HEK293 (cell line): ENCODE data around the gene YIPF5.

Experiments used
- CTCF ChIA-PET: fragments of 350-600 bp; formaldehyde crosslinking; extraction: SDS; loops from one replicate; lab custom pipeline; 2021; ENCODE audit warnings: antibody characterized with exemption; lab: Yijun Ruan, JAX
- POLR2A ChIA-PET: fragments of 300-600 bp; formaldehyde crosslinking; extraction: SDS; loops from one replicate; lab custom pipeline; 2020; ENCODE audit warnings: antibody characterized with exemption, inconsistent platforms; lab: Yijun Ruan, JAX
- H3K27ac ChIP-seq: fragments of 200-500 bp; sonication (Bioruptor generic); 2 replicates; pipeline ENCODE4 v1.5.1; 2014; ENCODE audit warnings: low read depth, low read length, control low read depth, inconsistent platforms; ENCODE audit errors: extremely low read depth
- H3K36me3 ChIP-seq, 2 experiments: fragments of 200-500 bp in 1 of 2; sonication (Bioruptor generic) in 1 of 2; 1 replicate in 1 of 2; 2 replicates in 1 of 2; pipeline ENCODE4 v1.5.1; 2014 to 2017; ENCODE audit warnings: inconsistent platforms in 2 of 2, low read length in 2 of 2; ENCODE audit not compliant: control insufficient read depth in 2 of 2, insufficient read depth in 1 of 2
- H3K4me1 ChIP-seq: fragments of 200-500 bp; sonication (Bioruptor generic); 2 replicates; pipeline ENCODE4 v1.5.1; 2014; ENCODE audit warnings: mild to moderate bottlenecking, low read length, inconsistent platforms; ENCODE audit not compliant: control insufficient read depth, insufficient read depth
- H3K4me3 ChIP-seq: 2 replicates; pipeline ENCODE4 v1.5.1; 2011; ENCODE audit warnings: low read depth, mild to moderate bottlenecking, control low read depth, low read length, moderate library complexity
- H3K9me3 ChIP-seq: fragments of 200-500 bp; sonication (Bioruptor generic); 2 replicates; pipeline ENCODE4 v1.5.1; 2014; ENCODE audit warnings: low read depth, low read length, inconsistent platforms; ENCODE audit not compliant: control insufficient read depth, insufficient read depth
- FEZF1 ChIP-seq: fragments of 450-650 bp; formaldehyde crosslinking; IDR thresholded peaks from 2 replicates; pipeline ENCODE4 v1.5.1; 2016; ENCODE audit warnings: missing biosample characterization, missing genetic modification characterization
- IKZF3 ChIP-seq: fragments of 450-650 bp; IDR thresholded peaks from 2 replicates; pipeline ENCODE4 v1.5.0; 2018; ENCODE audit warnings: missing biosample characterization, mild to moderate bottlenecking, missing genetic modification characterization, moderate library complexity
- KLF1 ChIP-seq: fragments of 450-650 bp; formaldehyde crosslinking; IDR thresholded peaks from 2 replicates; pipeline ENCODE4 v1.5.1; 2016; ENCODE audit warnings: missing biosample characterization, missing genetic modification characterization
- KLF10 ChIP-seq: fragments of 450-650 bp; IDR thresholded peaks from 2 replicates; pipeline ENCODE4 v1.5.1; 2018; ENCODE audit warnings: missing biosample characterization, mild to moderate bottlenecking, missing genetic modification characterization
- OSR2 ChIP-seq: fragments of 450-650 bp; formaldehyde crosslinking; IDR thresholded peaks from 2 replicates; pipeline ENCODE4 v1.5.1; 2016; ENCODE audit warnings: missing biosample characterization, missing genetic modification characterization
- SCRT1 ChIP-seq: fragments of 450-650 bp; formaldehyde crosslinking; IDR thresholded peaks from 2 replicates; pipeline ENCODE4 v1.5.1; 2016; ENCODE audit warnings: missing biosample characterization, missing genetic modification characterization, borderline replicate concordance
- SETDB1 ChIP-seq: IDR thresholded peaks from one replicate; pipeline ENCODE4 v1.6.1; 2017; ENCODE audit warnings: mild to moderate bottlenecking, low read length, moderate library complexity, mixed read lengths; ENCODE audit not compliant: insufficient read length
- SP7 ChIP-seq: fragments of 450-650 bp; formaldehyde crosslinking; IDR thresholded peaks from 2 replicates; pipeline ENCODE4 v1.5.1; 2016; ENCODE audit warnings: missing biosample characterization, missing genetic modification characterization
- TSHZ1 ChIP-seq: fragments of 450-650 bp; formaldehyde crosslinking; IDR thresholded peaks from 2 replicates; pipeline ENCODE4 v1.5.1; 2016; ENCODE audit warnings: missing biosample characterization, missing genetic modification characterization, borderline replicate concordance
- ZBTB21 ChIP-seq: fragments of 450-650 bp; formaldehyde crosslinking; IDR thresholded peaks from 2 replicates; pipeline ENCODE4 v1.5.1; 2017; ENCODE audit warnings: missing biosample characterization, missing genetic modification characterization
- ZBTB7A ChIP-seq: fragments of 450-650 bp; formaldehyde crosslinking; IDR thresholded peaks from 2 replicates; pipeline ENCODE4 v1.5.1; 2016; ENCODE audit warnings: low read depth, missing biosample characterization, missing genetic modification characterization
- ZEB2 ChIP-seq: fragments of 450-650 bp; formaldehyde crosslinking; IDR thresholded peaks from 2 replicates; pipeline ENCODE4 v1.5.1; 2016; ENCODE audit warnings: missing biosample characterization, missing genetic modification characterization
- ZFP69B ChIP-seq: fragments of 450-650 bp; formaldehyde crosslinking; IDR thresholded peaks from 2 replicates; pipeline ENCODE4 v1.5.1; 2016; ENCODE audit warnings: missing biosample characterization, missing genetic modification characterization
- ZNF112 ChIP-seq: fragments of 450-650 bp; formaldehyde crosslinking; IDR thresholded peaks from 2 replicates; pipeline ENCODE4 v1.5.0; 2017; ENCODE audit warnings: missing biosample characterization, missing genetic modification characterization
- ZNF174 ChIP-seq: fragments of 450-650 bp; formaldehyde crosslinking; IDR thresholded peaks from 2 replicates; pipeline ENCODE4 v1.5.0; 2017; ENCODE audit warnings: missing biosample characterization, mild to moderate bottlenecking, missing genetic modification characterization
- ZNF366 ChIP-seq: fragments of 450-650 bp; formaldehyde crosslinking; conservative IDR thresholded peaks from 2 replicates; pipeline ENCODE4 v1.5.1; 2016; ENCODE audit warnings: missing biosample characterization, missing genetic modification characterization
- ZNF501 ChIP-seq: fragments of 450-650 bp; formaldehyde crosslinking; IDR thresholded peaks from 2 replicates; pipeline ENCODE4 v1.5.1; 2016; ENCODE audit warnings: missing biosample characterization, missing genetic modification characterization
- ZNF530 ChIP-seq: fragments of 450-650 bp; formaldehyde crosslinking; IDR thresholded peaks from 2 replicates; pipeline ENCODE4 v1.5.1; 2016; ENCODE audit warnings: low read depth, missing biosample characterization, missing genetic modification characterization
- ZNF561 ChIP-seq: fragments of 450-650 bp; IDR thresholded peaks from 2 replicates; pipeline ENCODE4 v1.5.1; 2018; ENCODE audit warnings: missing biosample characterization, missing genetic modification characterization, borderline replicate concordance
- ZNF623 ChIP-seq: fragments of 450-650 bp; formaldehyde crosslinking; IDR thresholded peaks from 2 replicates; pipeline ENCODE4 v1.5.1; 2016; ENCODE audit warnings: missing biosample characterization, missing genetic modification characterization
- ZNF629 ChIP-seq: fragments of 450-650 bp; formaldehyde crosslinking; IDR thresholded peaks from 2 replicates; pipeline ENCODE4 v1.5.1; 2017; ENCODE audit warnings: missing biosample characterization, missing genetic modification characterization
- ZNF837 ChIP-seq: fragments of 450-650 bp; formaldehyde crosslinking; IDR thresholded peaks from 2 replicates; pipeline ENCODE4 v1.5.1; 2016; ENCODE audit warnings: missing biosample characterization, missing genetic modification characterization
- ZNF843 ChIP-seq: fragments of 450-650 bp; formaldehyde crosslinking; IDR thresholded peaks from 2 replicates; pipeline ENCODE4 v1.5.1; 2016; ENCODE audit warnings: missing biosample characterization, missing genetic modification characterization
- ZSCAN30 ChIP-seq: fragments of 450-650 bp; IDR thresholded peaks from 2 replicates; pipeline ENCODE4 v1.5.1; 2018; ENCODE audit warnings: missing biosample characterization, mild to moderate bottlenecking, missing genetic modification characterization, moderate library complexity
- TF ChIP-seq, protein P1 (sequence below): fragments of 450-650 bp; formaldehyde crosslinking; IDR thresholded peaks from 2 replicates; pipeline ENCODE4 v1.5.1; 2017; ENCODE audit warnings: missing biosample characterization, missing genetic modification characterization
- TF ChIP-seq, protein P2 (sequence below): fragments of 450-650 bp; formaldehyde crosslinking; IDR thresholded peaks from 2 replicates; pipeline ENCODE4 v1.5.1; 2016; ENCODE audit warnings: missing biosample characterization, missing genetic modification characterization, low read depth
- TF ChIP-seq, protein P3 (sequence below): fragments of 450-650 bp; formaldehyde crosslinking; IDR thresholded peaks from 2 replicates; pipeline ENCODE4 v1.5.1; 2016; ENCODE audit warnings: missing biosample characterization, missing genetic modification characterization
- TF ChIP-seq, protein P4 (sequence below): fragments of 450-650 bp; formaldehyde crosslinking; IDR thresholded peaks from 2 replicates; pipeline ENCODE4 v1.5.1; 2017; ENCODE audit warnings: missing biosample characterization, missing genetic modification characterization

YIPF5 gene

DNA sequence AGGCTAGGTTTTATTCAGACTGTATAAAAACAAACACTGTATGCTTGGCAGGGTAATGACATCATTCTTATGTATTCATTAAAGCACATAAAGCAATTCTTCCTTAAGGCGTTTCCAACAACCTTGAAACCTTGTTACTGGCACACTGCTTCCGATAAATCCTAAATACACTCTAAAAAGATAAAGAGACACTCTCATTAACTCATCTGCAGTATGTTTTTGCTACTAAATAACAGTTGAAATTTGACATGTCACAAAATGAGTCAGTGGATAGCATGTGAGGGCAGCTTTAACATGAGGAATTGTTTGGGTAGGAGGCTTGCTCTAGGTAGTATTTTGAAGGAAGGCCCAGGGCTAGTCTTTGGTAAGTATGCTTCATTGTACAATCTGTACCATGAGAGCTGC, 13.7 kb downstream of the YIPF5 start:
- Histone ChIP-seq H3K36me3 (peaks cover 25 to 29% of the 10 kb centered on the region in 2 experiments), H3K9me3 (no peaks in the 10 kb centered on the region), H3K4me1 (peaks cover 16% of the 10 kb centered on the region), H3K4me3 (no peak overlapping the region), H3K27ac (peak overlapping the region; percentile 44; the same call in 1 of the 2 replicates)
- peak; percentile 72; the same call in 1 of the 2 replicates for TF ChIP-seq KLF1 (tag by site-specific recombination)
- TF ChIP-seq FEZF1 (tag by site-specific recombination), result 0 out of 2 replicates have a peak, but pooled peaks have one; percentile 13
- TF ChIP-seq ZBTB21 (tag by site-specific recombination), result peak; percentile 49; the same call in 1 of the 2 replicates
- TF ChIP-seq ZEB2, result 0 out of 2 replicates have a peak, but pooled peaks have one; percentile 22
- peak; percentile 83 for TF ChIP-seq SP7 (tag by site-specific recombination)
- TF ChIP-seq ZSCAN30 (tag by site-specific recombination), result no peak
- TF ChIP-seq, protein P1, sequence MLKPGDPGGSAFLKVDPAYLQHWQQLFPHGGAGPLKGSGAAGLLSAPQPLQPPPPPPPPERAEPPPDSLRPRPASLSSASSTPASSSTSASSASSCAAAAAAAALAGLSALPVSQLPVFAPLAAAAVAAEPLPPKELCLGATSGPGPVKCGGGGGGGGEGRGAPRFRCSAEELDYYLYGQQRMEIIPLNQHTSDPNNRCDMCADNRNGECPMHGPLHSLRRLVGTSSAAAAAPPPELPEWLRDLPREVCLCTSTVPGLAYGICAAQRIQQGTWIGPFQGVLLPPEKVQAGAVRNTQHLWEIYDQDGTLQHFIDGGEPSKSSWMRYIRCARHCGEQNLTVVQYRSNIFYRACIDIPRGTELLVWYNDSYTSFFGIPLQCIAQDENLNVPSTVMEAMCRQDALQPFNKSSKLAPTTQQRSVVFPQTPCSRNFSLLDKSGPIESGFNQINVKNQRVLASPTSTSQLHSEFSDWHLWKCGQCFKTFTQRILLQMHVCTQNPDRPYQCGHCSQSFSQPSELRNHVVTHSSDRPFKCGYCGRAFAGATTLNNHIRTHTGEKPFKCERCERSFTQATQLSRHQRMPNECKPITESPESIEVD (tag by site-specific recombination), result peak; percentile 86
- no peak for TF ChIP-seq ZBTB7A
- TF ChIP-seq TSHZ1 (tag by site-specific recombination), result peak; percentile 16; the same call in 1 of the 2 replicates
- TF ChIP-seq ZNF366 (tag by site-specific recombination), result peak; percentile 35; the same call in 1 of the 2 replicates
- peak; percentile 81 for TF ChIP-seq OSR2 (tag by site-specific recombination)
- TF ChIP-seq, protein P2, sequence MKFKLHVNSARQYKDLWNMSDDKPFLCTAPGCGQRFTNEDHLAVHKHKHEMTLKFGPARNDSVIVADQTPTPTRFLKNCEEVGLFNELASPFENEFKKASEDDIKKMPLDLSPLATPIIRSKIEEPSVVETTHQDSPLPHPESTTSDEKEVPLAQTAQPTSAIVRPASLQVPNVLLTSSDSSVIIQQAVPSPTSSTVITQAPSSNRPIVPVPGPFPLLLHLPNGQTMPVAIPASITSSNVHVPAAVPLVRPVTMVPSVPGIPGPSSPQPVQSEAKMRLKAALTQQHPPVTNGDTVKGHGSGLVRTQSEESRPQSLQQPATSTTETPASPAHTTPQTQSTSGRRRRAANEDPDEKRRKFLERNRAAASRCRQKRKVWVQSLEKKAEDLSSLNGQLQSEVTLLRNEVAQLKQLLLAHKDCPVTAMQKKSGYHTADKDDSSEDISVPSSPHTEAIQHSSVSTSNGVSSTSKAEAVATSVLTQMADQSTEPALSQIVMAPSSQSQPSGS (tag by site-specific recombination), result peak; percentile 91
- peak; percentile 80 for TF ChIP-seq ZNF629 (tag by site-specific recombination)
- no peak for TF ChIP-seq SETDB1
- TF ChIP-seq KLF10 (tag by site-specific recombination), result 0 out of 2 replicates have a peak, but pooled peaks have one; percentile 34
- TF ChIP-seq ZNF623 (tag by site-specific recombination), result no peak
- TF ChIP-seq IKZF3 (tag by site-specific recombination), result peak; percentile 24; the same call in 1 of the 2 replicates
- TF ChIP-seq ZNF843 (tag by site-specific recombination), result peak; percentile 75
- peak; percentile 45; the same call in 1 of the 2 replicates for TF ChIP-seq ZFP69B (tag by site-specific recombination)
- ChIA-PET POLR2A (no interaction called here), CTCF (interaction anchor here (1.0 to 1.9 kb wide), 2 partner anchors 15 to 35 kb away, joined by 3 to 7 read pairs; no protein-coding TSS in a partner anchor)

DNA sequence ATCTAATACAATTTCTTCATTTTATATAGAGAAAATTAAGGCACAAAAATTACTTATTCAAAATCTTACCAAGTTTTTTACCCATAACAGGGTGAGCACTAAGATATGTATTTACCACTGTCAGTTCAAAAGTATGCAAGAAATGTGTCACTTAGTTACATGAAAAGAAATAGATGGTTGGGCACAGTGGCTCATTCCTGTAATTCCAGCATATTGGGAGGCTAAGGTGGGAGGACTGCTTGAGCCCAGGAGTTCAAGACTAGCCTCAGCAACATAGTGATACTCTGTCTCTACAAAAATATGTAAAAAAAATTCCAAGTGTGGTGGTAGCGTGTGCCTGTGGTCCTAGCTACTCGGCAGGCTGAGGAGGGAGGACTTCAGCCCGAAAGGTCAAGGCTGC, 19.4 kb downstream of the YIPF5 start:
- Histone ChIP-seq H3K27ac (no peak overlapping the region), H3K36me3 (no peaks in the 10 kb centered on the region), H3K4me3 (no peak overlapping the region), H3K9me3 (no peaks in the 10 kb centered on the region), H3K4me1 (peaks cover 3% of the 10 kb centered on the region)
- ChIA-PET POLR2A (no interaction called here), CTCF (interaction anchor here (0.7 kb wide), 1 partner anchor 1571 kb away, joined by 3 read pairs; no protein-coding TSS in a partner anchor)
- no peak for TF ChIP-seq SCRT1
- no peak for TF ChIP-seq ZNF837 (tag by site-specific recombination)
- no peak for TF ChIP-seq ZNF112 (tag by site-specific recombination)
- no peak for TF ChIP-seq ZNF501
- TF ChIP-seq, protein P3, sequence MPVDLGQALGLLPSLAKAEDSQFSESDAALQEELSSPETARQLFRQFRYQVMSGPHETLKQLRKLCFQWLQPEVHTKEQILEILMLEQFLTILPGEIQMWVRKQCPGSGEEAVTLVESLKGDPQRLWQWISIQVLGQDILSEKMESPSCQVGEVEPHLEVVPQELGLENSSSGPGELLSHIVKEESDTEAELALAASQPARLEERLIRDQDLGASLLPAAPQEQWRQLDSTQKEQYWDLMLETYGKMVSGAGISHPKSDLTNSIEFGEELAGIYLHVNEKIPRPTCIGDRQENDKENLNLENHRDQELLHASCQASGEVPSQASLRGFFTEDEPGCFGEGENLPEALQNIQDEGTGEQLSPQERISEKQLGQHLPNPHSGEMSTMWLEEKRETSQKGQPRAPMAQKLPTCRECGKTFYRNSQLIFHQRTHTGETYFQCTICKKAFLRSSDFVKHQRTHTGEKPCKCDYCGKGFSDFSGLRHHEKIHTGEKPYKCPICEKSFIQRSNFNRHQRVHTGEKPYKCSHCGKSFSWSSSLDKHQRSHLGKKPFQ (tag by site-specific recombination), result no peak
- no peak for TF ChIP-seq ZNF561
- TF ChIP-seq, protein P4, sequence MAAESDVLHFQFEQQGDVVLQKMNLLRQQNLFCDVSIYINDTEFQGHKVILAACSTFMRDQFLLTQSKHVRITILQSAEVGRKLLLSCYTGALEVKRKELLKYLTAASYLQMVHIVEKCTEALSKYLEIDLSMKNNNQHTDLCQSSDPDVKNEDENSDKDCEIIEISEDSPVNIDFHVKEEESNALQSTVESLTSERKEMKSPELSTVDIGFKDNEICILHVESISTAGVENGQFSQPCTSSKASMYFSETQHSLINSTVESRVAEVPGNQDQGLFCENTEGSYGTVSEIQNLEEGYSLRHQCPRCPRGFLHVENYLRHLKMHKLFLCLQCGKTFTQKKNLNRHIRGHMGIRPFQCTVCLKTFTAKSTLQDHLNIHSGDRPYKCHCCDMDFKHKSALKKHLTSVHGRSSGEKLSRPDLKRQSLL (tag by site-specific recombination), result no peak
- no peak for TF ChIP-seq ZNF530 (tag by site-specific recombination)
- TF ChIP-seq ZNF174, result no peak
